GM12891 (cell line): ENCODE results near the gene OLFM3.
A peak's percentile ranks its signal among the peaks of the same experiment; 100 is the strongest.

Source experiments
- DNase-seq: peaks from one replicate; pipeline ENCODE4 v3.0.0; 2011; ENCODE audit warnings: low spot score; ENCODE audit not compliant: insufficient read length
- FAIRE-seq: peaks from 2 replicates; lab custom pipeline; 2011; peaks lifted over from hg19 to GRCh38; lab: Jason Lieb, UNC
- PAX5 ChIP-seq: IDR thresholded peaks from 2 replicates; pipeline ENCODE4 v1.6.1; 2011; ENCODE audit warnings: low read length, moderate library complexity, mild to moderate bottlenecking; ENCODE audit not compliant: insufficient read depth, severe bottlenecking
- POLR2A ChIP-seq: IDR thresholded peaks from 2 replicates; pipeline ENCODE4 v1.6.1; 2011; ENCODE audit warnings: low read depth, low read length, control low read depth
- POLR2AphosphoS5 ChIP-seq: IDR thresholded peaks from 2 replicates; pipeline ENCODE4 v1.6.1; 2011; ENCODE audit warnings: low read depth, low read length, control low read depth
- POU2F2 ChIP-seq: IDR thresholded peaks from 2 replicates; pipeline ENCODE4 v1.6.1; 2011; ENCODE audit warnings: low read depth, mild to moderate bottlenecking, control low read depth, low read length, moderate library complexity
- SPI1 ChIP-seq: IDR thresholded peaks from 2 replicates; pipeline ENCODE4 v1.6.1; 2011; ENCODE audit warnings: low read depth, low read length, control low read depth
- TAF1 ChIP-seq: IDR thresholded peaks from 2 replicates; pipeline ENCODE4 v1.6.1; 2011; ENCODE audit warnings: low read depth, low read length, control low read depth

The OLFM3 gene

GRCh38 chr1:101953623-101954022 lies 43.1 kb downstream of the OLFM3 start:
- TF ChIP-seq PAX5 = no peak
- no peak for TF ChIP-seq SPI1
- TF ChIP-seq POLR2AphosphoS5 = no peak
- TF ChIP-seq TAF1 = no peak
- no peak for TF ChIP-seq POLR2A
- TF ChIP-seq POU2F2 = no peak
- no peak for FAIRE-seq
- DNase-seq = no peak

GRCh38 chr1:101945884-101946283 lies 50.8 kb downstream of the OLFM3 start:
- no peak for DNase-seq
- FAIRE-seq = no peak
- TF ChIP-seq PAX5 = no peak
- TF ChIP-seq POLR2AphosphoS5 = no peak
- no peak for TF ChIP-seq SPI1
- no peak for TF ChIP-seq TAF1
- no peak for TF ChIP-seq POU2F2
- TF ChIP-seq POLR2A = no peak

DNA sequence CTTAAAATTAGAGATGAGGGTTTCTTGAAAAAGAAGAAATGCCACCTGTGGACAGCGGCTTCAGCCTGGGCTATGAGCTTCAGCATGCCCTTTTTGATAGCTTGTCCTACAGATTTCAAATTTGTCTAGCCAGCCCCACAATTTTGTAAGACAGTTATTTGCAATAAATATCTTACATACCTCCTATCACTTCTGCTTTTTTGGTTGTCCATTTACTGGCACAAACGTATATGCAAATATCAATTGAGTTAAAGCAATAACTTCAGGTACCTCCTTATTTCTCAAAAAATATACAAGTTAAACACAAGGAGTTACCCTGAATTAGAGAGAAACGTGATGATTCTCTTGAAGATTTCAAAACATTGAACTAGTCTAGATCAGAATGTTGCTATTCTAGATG lies 53.5 kb downstream of the OLFM3 start:
- TF ChIP-seq SPI1 (peak; percentile 18; the same call in 1 of the 2 replicates), POLR2A (no peak)
- DNase-seq (no peak), FAIRE-seq (no peak)

GRCh38 chr1:101942516-101943193 lies 54.1 kb downstream of the OLFM3 start:
- no peak for DNase-seq
- TF ChIP-seq POU2F2 (no peak), TAF1 (no peak), POLR2A (no peak), POLR2AphosphoS5 (no peak), SPI1 (no peak), PAX5 (no peak)
- no peak for FAIRE-seq

GRCh38 chr1:101938681-101939080 lies 58.0 kb downstream of the OLFM3 start:
- DNase-seq (no peak), FAIRE-seq (no peak)
- TF ChIP-seq POLR2AphosphoS5 (no peak), POLR2A (no peak), POU2F2 (no peak), SPI1 (no peak), TAF1 (no peak), PAX5 (no peak)

GRCh38 chr1:101929343-101929742 lies 67.4 kb downstream of the OLFM3 start:
- no peak for DNase-seq
- no peak for FAIRE-seq

DNA sequence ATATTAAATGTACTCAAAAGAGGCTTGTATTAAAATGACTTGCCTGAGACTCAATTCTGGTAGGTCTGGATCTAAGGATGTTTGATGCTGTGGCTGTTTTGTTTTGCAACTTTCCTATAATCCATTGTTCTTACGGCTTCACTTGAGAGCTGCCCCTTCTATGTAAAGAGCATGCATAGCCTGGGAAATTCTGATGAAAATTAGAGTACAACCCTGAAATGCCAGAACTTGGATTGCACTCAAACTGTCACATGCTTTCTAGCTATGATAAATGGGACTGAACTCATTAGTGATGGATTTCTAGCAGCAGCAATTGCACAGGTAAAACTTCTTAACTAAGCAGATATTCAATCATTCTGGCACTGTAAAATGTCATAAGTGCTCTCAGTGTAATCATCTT lies 67.9 kb downstream of the OLFM3 start:
- FAIRE-seq (no peak), DNase-seq (no peak)
- TF ChIP-seq POU2F2 = no peak
- TF ChIP-seq SPI1 = no peak
- no peak for TF ChIP-seq POLR2A
- TF ChIP-seq TAF1 = no peak

More at GRCh38 chr1:101929343-101929742, 67.4 kb downstream of the OLFM3 start:
- no peak for TF ChIP-seq SPI1

DNA sequence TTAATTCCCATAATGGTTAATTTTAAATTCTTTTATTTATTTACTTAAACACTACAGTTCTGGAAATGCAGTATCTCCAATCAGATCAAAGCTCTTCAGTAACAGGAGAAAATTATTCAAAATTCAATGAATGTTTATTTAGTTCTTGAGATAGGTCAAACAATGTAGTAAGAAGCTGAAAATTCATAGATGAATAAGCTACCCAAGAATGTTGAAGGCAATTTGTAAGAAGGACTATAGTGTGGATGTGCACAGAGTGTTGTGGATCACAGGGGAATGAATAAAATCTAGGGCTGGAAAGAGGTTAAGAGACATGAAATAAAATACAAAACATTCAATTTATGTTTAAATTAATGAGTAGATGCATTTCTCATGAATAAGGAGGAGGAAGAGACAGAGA lies 72.0 kb downstream of the OLFM3 start:
- no peak for FAIRE-seq
- DNase-seq = no peak
- TF ChIP-seq PAX5 (no peak), POU2F2 (no peak), POLR2AphosphoS5 (no peak), SPI1 (no peak), TAF1 (no peak), POLR2A (no peak)

DNA sequence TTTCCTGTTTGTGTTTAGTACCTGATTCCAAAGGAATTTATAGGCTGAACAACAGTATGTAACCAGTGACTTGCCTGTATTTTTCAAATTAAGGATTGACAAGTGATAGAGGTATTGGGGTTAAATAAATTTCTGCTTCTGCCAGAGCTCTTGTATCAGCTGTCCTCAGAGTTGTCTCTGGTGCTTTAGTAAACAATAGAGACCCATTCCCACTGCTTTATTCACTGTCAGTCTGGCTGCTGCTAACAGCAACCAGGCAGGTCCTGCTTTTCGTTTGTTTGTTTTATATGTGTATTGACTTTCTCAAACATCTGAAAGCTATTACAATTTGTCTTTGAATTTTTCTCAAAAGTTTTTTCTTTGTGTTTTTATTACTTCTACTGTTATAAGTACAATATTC lies 76.1 kb downstream of the OLFM3 start:
- DNase-seq (no peak), FAIRE-seq (no peak)
- no peak for TF ChIP-seq POLR2A
- TF ChIP-seq PAX5 = no peak
- no peak for TF ChIP-seq SPI1
- TF ChIP-seq POLR2AphosphoS5 = no peak
- no peak for TF ChIP-seq TAF1
- no peak for TF ChIP-seq POU2F2

GRCh38 chr1:101918277-101918676 lies 78.4 kb downstream of the OLFM3 start:
- FAIRE-seq = no peak
- DNase-seq = no peak
- TF ChIP-seq PAX5 (no peak), TAF1 (no peak), SPI1 (no peak), POLR2A (no peak), POU2F2 (no peak), POLR2AphosphoS5 (no peak)
